SU-DHL-6 (cell line): Measurements from ENCODE around the gene SCN3A.

ENCODE experiments used
- H2AFZ ChIP-seq: fragments of 200-600 bp; sonication (generic); 2 replicates; pipeline ENCODE4 v1.6.1; 2014; ENCODE audit warnings: low read depth, mild to moderate bottlenecking, moderate library complexity, mixed read lengths, antibody characterized with exemption, low read length; ENCODE audit not compliant: severe bottlenecking
- H3F3A ChIP-seq: fragments of 200-600 bp; shearing (Covaris generic); 2 replicates; pipeline ENCODE4 v1.6.0; 2016; ENCODE audit warnings: antibody characterized with exemption, mild to moderate bottlenecking; ENCODE audit not compliant: insufficient read depth
- H3K27ac ChIP-seq: fragments of 200-600 bp; sonication (generic); 2 replicates; pipeline ENCODE4 v1.5.1; 2016; ENCODE audit warnings: low read depth, mild to moderate bottlenecking, low read length, moderate library complexity, mixed read lengths
- H3K27me3 ChIP-seq: fragments of 200-600 bp; sonication (generic), shearing (Covaris generic); 2 replicates; pipeline ENCODE4 v1.6.0; 2014; ENCODE audit warnings: mild to moderate bottlenecking, low read length
- H3K36me3 ChIP-seq: fragments of 200-600 bp; sonication (generic); 2 replicates; pipeline ENCODE4 v1.6.1; 2014; ENCODE audit warnings: mild to moderate bottlenecking, low read length, mixed read lengths
- H3K4me2 ChIP-seq: fragments of 300-600, 200-600 bp; shearing (Covaris generic), sonication (generic); 2 replicates; pipeline ENCODE4 v1.6.0; 2014; ENCODE audit warnings: low read length, low read depth, mild to moderate bottlenecking; ENCODE audit not compliant: poor library complexity, severe bottlenecking
- H3K4me3 ChIP-seq: fragments of 200-600 bp; sonication (generic); 2 replicates; pipeline ENCODE4 v1.5.1; 2014; ENCODE audit warnings: antibody characterized with exemption, low read length, mild to moderate bottlenecking, mixed read lengths; ENCODE audit not compliant: insufficient read depth, poor library complexity, severe bottlenecking
- H3K79me2 ChIP-seq: fragments of 200-600 bp; sonication (generic); 2 replicates; pipeline ENCODE4 v1.6.1; 2014; ENCODE audit warnings: mild to moderate bottlenecking, low read length, moderate library complexity; ENCODE audit not compliant: insufficient read depth
- H3K9ac ChIP-seq: fragments of 200-600 bp; sonication (generic); 2 replicates; pipeline ENCODE4 v1.7.0; 2014; ENCODE audit warnings: mild to moderate bottlenecking, low read length
- H3K9me2 ChIP-seq: fragments of 200-600 bp; sonication (generic); replicated peaks from 2 replicates; pipeline ENCODE4 v1.6.1; 2014; ENCODE audit warnings: low read length; ENCODE audit not compliant: insufficient read depth
- H3K9me3 ChIP-seq: fragments of 200-600 bp; sonication (generic); 2 replicates; pipeline ENCODE4 v1.6.1; 2014; ENCODE audit warnings: low read length, mixed read lengths; ENCODE audit not compliant: insufficient read depth
- H4K20me1 ChIP-seq: fragments of 200-600 bp; sonication (generic); 2 replicates; pipeline ENCODE4 v1.6.1; 2014; ENCODE audit warnings: low read depth, mild to moderate bottlenecking, antibody characterized with exemption, low read length, moderate library complexity, mixed read lengths
- CTCF ChIP-seq: fragments of 200-600 bp; sonication (generic); IDR thresholded peaks from one replicate; pipeline ENCODE4 v1.5.1; 2017; ENCODE audit warnings: antibody characterized with exemption, mild to moderate bottlenecking, low read length, moderate library complexity; ENCODE audit not compliant: insufficient read depth, poor library complexity, severe bottlenecking
- EZH2phosphoT487 ChIP-seq: fragments of 200-600 bp; sonication (generic), shearing (Covaris generic); conservative IDR thresholded peaks from 2 replicates; pipeline ENCODE4 v1.6.1; 2018; ENCODE audit warnings: mild to moderate bottlenecking, antibody characterized with exemption, low read length, moderate library complexity, mixed read lengths

Gene SCN3A

GRCh38 chr2:165144315-165144714 is 59.5 kb downstream of the SCN3A start:
- no peaks in the 10 kb centered on the region for H3K9me3 ChIP-seq
- H3K9me2 ChIP-seq, result no peaks in the 10 kb centered on the region
- TF ChIP-seq CTCF (no peak), EZH2phosphoT487 (no peak)
- H2AFZ ChIP-seq, result no peak overlapping the region
- H3K27ac ChIP-seq, result no peak overlapping the region
- H3K4me3 ChIP-seq, result no peak overlapping the region
- no peaks in the 10 kb centered on the region for H3F3A ChIP-seq
- no peaks in the 10 kb centered on the region for H3K27me3 ChIP-seq
- H3K9ac ChIP-seq, result no peak overlapping the region
- H3K79me2 ChIP-seq, result no peaks in the 10 kb centered on the region
- H3K4me2 ChIP-seq, result no peak overlapping the region
- H3K36me3 ChIP-seq, result no peaks in the 10 kb centered on the region
- no peaks in the 10 kb centered on the region for H4K20me1 ChIP-seq

GRCh38 chr2:165141601-165142354 is 62.1 kb downstream of the SCN3A start:
- Histone ChIP-seq H3K36me3 (no peaks in the 10 kb centered on the region), H3K9me3 (no peaks in the 10 kb centered on the region), H2AFZ (no peak overlapping the region), H3K4me2 (no peak overlapping the region), H4K20me1 (no peaks in the 10 kb centered on the region), H3K9ac (no peak overlapping the region), H3K9me2 (no peaks in the 10 kb centered on the region), H3K79me2 (no peaks in the 10 kb centered on the region), H3K27ac (no peak overlapping the region), H3F3A (no peaks in the 10 kb centered on the region), H3K4me3 (no peak overlapping the region), H3K27me3 (no peaks in the 10 kb centered on the region)
- no peak for TF ChIP-seq EZH2phosphoT487
- TF ChIP-seq CTCF, result no peak

- no peak overlapping the region for H3K27ac ChIP-seq
Measured at GRCh38 chr2:165126244-165126643, 77.6 kb downstream of the SCN3A start.

More at GRCh38 chr2:165126244-165126643, 77.6 kb downstream of the SCN3A start:
- H3K79me2 ChIP-seq, result no peaks in the 10 kb centered on the region
- H3F3A ChIP-seq, result no peaks in the 10 kb centered on the region
- H3K4me3 ChIP-seq, result no peak overlapping the region
- no peak for TF ChIP-seq EZH2phosphoT487
- no peak for TF ChIP-seq CTCF
- H2AFZ ChIP-seq, result no peak overlapping the region
- H4K20me1 ChIP-seq, result no peaks in the 10 kb centered on the region
- no peaks in the 10 kb centered on the region for H3K27me3 ChIP-seq
- no peak overlapping the region for H3K4me2 ChIP-seq
- no peaks in the 10 kb centered on the region for H3K9me3 ChIP-seq
- H3K9me2 ChIP-seq, result no peaks in the 10 kb centered on the region
- H3K36me3 ChIP-seq, result no peaks in the 10 kb centered on the region
- no peak overlapping the region for H3K9ac ChIP-seq
